ENCODE data around the gene ZNF165. TPM values are rescaled to one million over a fixed set of nuclear protein-coding genes. Genes with fewer than 3 reads are reported as not detected.
A peak's percentile ranks its signal among the peaks of the same experiment; 100 is the strongest.
"Not testable (repeated sequence)": the region's sequence is repeated elsewhere in the genome, so short reads cannot be mapped to it uniquely, and the experiment has no call there.

The ZNF165 gene
- total and polyA plus RNA-seq, 2 experiments from 2014 or later: 5.9 to 9.4 TPM

GRCh38 chr6:28082939-28083338, 2.6 kb downstream of the ZNF165 start:
- no peak overlapping the region for H3K4me3 ChIP-seq
- peaks cover 17% of the 10 kb centered on the region for H3K79me2 ChIP-seq
- H3K36me3 ChIP-seq (replicated peaks; ENCODE audit: insufficient read depth, low read depth): no peaks in the 10 kb centered on the region
- no peaks in the 10 kb centered on the region for H3K4me1 ChIP-seq (ENCODE audit: insufficient read depth)
- peak overlapping the region; percentile 81 for H3K4me2 ChIP-seq
- no peaks in the 10 kb centered on the region for H3K9me2 ChIP-seq (replicated peaks; ENCODE audit: insufficient read depth)
- TF ChIP-seq EZH2phosphoT487 (IDR thresholded peaks at IDR 0.05; ENCODE audit: low read depth, severe bottlenecking, unreplicated experiment): no peak
- no peak for TF ChIP-seq CTCF (IDR thresholded peaks at IDR 0.05; ENCODE audit: poor library complexity)
- no peak for TF ChIP-seq EZH2 (IDR thresholded peaks at IDR 0.05; ENCODE audit: borderline replicate concordance)
- H3K9me3 ChIP-seq (ENCODE audit: low read depth): no peaks in the 10 kb centered on the region
- H3K27ac ChIP-seq: no peak overlapping the region
- no peaks in the 10 kb centered on the region for H4K20me1 ChIP-seq (ENCODE audit: insufficient read depth, poor library complexity, severe bottlenecking)
- H2AFZ ChIP-seq: no peak overlapping the region
- DNase-seq (ENCODE audit: low spot score): no peak
- H3K27me3 ChIP-seq: no peaks in the 10 kb centered on the region

GRCh38 chr6:28089054-28089453, 8.7 kb downstream of the ZNF165 start:
- no peaks in the 10 kb centered on the region for H3K79me2 ChIP-seq
- H3K27ac ChIP-seq: no peak overlapping the region
- no peak overlapping the region for H3K4me3 ChIP-seq
- no peak for TF ChIP-seq EZH2 (IDR thresholded peaks at IDR 0.05; ENCODE audit: borderline replicate concordance)
- TF ChIP-seq EZH2phosphoT487 (IDR thresholded peaks at IDR 0.05; ENCODE audit: low read depth, severe bottlenecking, unreplicated experiment): no peak
- TF ChIP-seq CTCF (IDR thresholded peaks at IDR 0.05; ENCODE audit: poor library complexity): no peak
- H3K4me1 ChIP-seq (ENCODE audit: insufficient read depth): no peaks in the 10 kb centered on the region
- no peaks in the 10 kb centered on the region for H4K20me1 ChIP-seq (ENCODE audit: insufficient read depth, poor library complexity, severe bottlenecking)
- H2AFZ ChIP-seq: no peak overlapping the region
- H3K27me3 ChIP-seq: no peaks in the 10 kb centered on the region
- H3K4me2 ChIP-seq: no peak overlapping the region
- H3K36me3 ChIP-seq (replicated peaks; ENCODE audit: insufficient read depth, low read depth): no peaks in the 10 kb centered on the region
- peaks cover 14% of the 10 kb centered on the region for H3K9me3 ChIP-seq (ENCODE audit: low read depth)
- H3K9me2 ChIP-seq (replicated peaks; ENCODE audit: insufficient read depth): no peaks in the 10 kb centered on the region
- no peak for DNase-seq (ENCODE audit: low spot score)
- WGBS (ENCODE audit: low lambda C conversion rate, missing lambda C conversion rate): 94% methylated on average over 5 of the region's 5 CpGs

GRCh38 chr6:28090917-28091586, 10.7 kb downstream of the ZNF165 start:
- Histone ChIP-seq H3K4me2 (no peak overlapping the region), H3K4me3 (no peak overlapping the region), H2AFZ (no peak overlapping the region), H3K79me2 (no peaks in the 10 kb centered on the region), H3K27ac (no peak overlapping the region), H3K9me3 (ENCODE audit: low read depth) (peaks cover 14% of the 10 kb centered on the region), H3K9me2 (replicated peaks; ENCODE audit: insufficient read depth) (no peaks in the 10 kb centered on the region), H3K4me1 (ENCODE audit: insufficient read depth) (no peaks in the 10 kb centered on the region), H3K27me3 (no peaks in the 10 kb centered on the region), H4K20me1 (ENCODE audit: insufficient read depth, poor library complexity, severe bottlenecking) (no peaks in the 10 kb centered on the region), H3K36me3 (replicated peaks; ENCODE audit: insufficient read depth, low read depth) (no peaks in the 10 kb centered on the region)
- DNase-seq (ENCODE audit: low spot score): no peak
- WGBS (ENCODE audit: low lambda C conversion rate, missing lambda C conversion rate): 97% methylated on average over 31 of the region's 33 CpGs
- TF ChIP-seq EZH2 (IDR thresholded peaks at IDR 0.05; ENCODE audit: borderline replicate concordance) (no peak), EZH2phosphoT487 (IDR thresholded peaks at IDR 0.05; ENCODE audit: low read depth, severe bottlenecking, unreplicated experiment) (no peak), CTCF (IDR thresholded peaks at IDR 0.05; ENCODE audit: poor library complexity) (no peak)

GRCh38 chr6:28102222-28102621, 21.9 kb downstream of the ZNF165 start:
- not testable (repeated sequence) for H3K4me3 ChIP-seq; H4K20me1 ChIP-seq (ENCODE audit: insufficient read depth, poor library complexity, severe bottlenecking)
- 85% methylated on average over 7 of the region's 7 CpGs for WGBS (ENCODE audit: low lambda C conversion rate, missing lambda C conversion rate)

GRCh38 chr6:28102699-28103098, 22.3 kb downstream of the ZNF165 start:
- H3K9me3 ChIP-seq (ENCODE audit: low read depth); H3K4me1 ChIP-seq (ENCODE audit: insufficient read depth); H3K9me2 ChIP-seq (replicated peaks; ENCODE audit: insufficient read depth); H2AFZ ChIP-seq; H3K27me3 ChIP-seq; DNase-seq (ENCODE audit: low spot score); H4K20me1 ChIP-seq (ENCODE audit: insufficient read depth, poor library complexity, severe bottlenecking); H3K36me3 ChIP-seq (replicated peaks; ENCODE audit: insufficient read depth, low read depth); H3K4me3 ChIP-seq; H3K4me2 ChIP-seq; H3K79me2 ChIP-seq; H3K27ac ChIP-seq: not testable (repeated sequence)

More at GRCh38 chr6:28102222-28102621, 21.9 kb downstream of the ZNF165 start:
- H3K4me2 ChIP-seq; H3K9me2 ChIP-seq (replicated peaks; ENCODE audit: insufficient read depth); H3K36me3 ChIP-seq (replicated peaks; ENCODE audit: insufficient read depth, low read depth); H3K4me1 ChIP-seq (ENCODE audit: insufficient read depth); H2AFZ ChIP-seq; H3K27me3 ChIP-seq; H3K9me3 ChIP-seq (ENCODE audit: low read depth); H3K79me2 ChIP-seq; H3K27ac ChIP-seq; DNase-seq (ENCODE audit: low spot score): not testable (repeated sequence)
